ENCODE data around the gene SLC6A17. TPM values are rescaled to one million over a fixed set of nuclear protein-coding genes. Genes with fewer than 3 reads are reported as not detected.
A peak's percentile ranks its signal among the peaks of the same experiment; 100 is the strongest.

Gene SLC6A17
- total RNA-seq, 5 donors from 2014 or later (not counting 1 experiment from before 2014, with no cell fraction given), result not detected

GRCh38 chr1:110144366-110144765 lies 5.9 kb upstream of the SLC6A17 start:
- H3K27ac Mint-ChIP-seq, result no peak overlapping the region

GRCh38 chr1:110148961-110149360 lies 1.3 kb upstream of the SLC6A17 start:
- ChIA-PET CTCF (no interaction called here), POLR2A (no interaction called here)
- no peaks in the 10 kb centered on the region for H3K4me1 ChIP-seq (ENCODE audit: control insufficient read depth in 1 of 2, extremely low read depth in 1 of 2, insufficient read depth in 2 of 2, low read length in 2 of 2)
- H3K9me3 ChIP-seq, result no peaks in the 10 kb centered on the region
- H3K4me3 ChIP-seq (ENCODE audit: control insufficient read depth in 1 of 2, extremely low read depth in 1 of 2, low read length in 1 of 2), result no peak overlapping the region
- H3K4me3 Mint-ChIP-seq, result no peak overlapping the region
- peaks cover 0 to 4% (median 3%) of the 10 kb centered on the region in 3 donors for H3K4me1 Mint-ChIP-seq
- no peak for DNase-seq
- H3K27me3 Mint-ChIP-seq, result peaks cover 27% of the 10 kb centered on the region in 2 donors
- no peaks in the 10 kb centered on the region for H3K9me3 Mint-ChIP-seq
- no peaks in the 10 kb centered on the region for H3K36me3 Mint-ChIP-seq
- ATAC-seq (replicated peaks in 1 of 4), result no peak
- peaks cover 13 to 56% of the 10 kb centered on the region in 2 experiments for H3K27me3 ChIP-seq (replicated peaks in 1 of 2; ENCODE audit: control insufficient read depth in 2 of 2, extremely low read depth in 1 of 2, insufficient read depth in 2 of 2, low read length in 1 of 2)
- H3K27ac Mint-ChIP-seq, result no peak overlapping the region
- no peak overlapping the region for H3K27ac ChIP-seq (ENCODE audit: low read length)
- 83% methylated on average over 2 of the region's 4 CpGs for WGBS (ENCODE audit: insufficient coverage)
- H3K36me3 ChIP-seq (ENCODE audit: control insufficient read depth in 2 of 2, extremely low read depth in 1 of 2, insufficient read depth in 1 of 2, low read length in 1 of 2), result no peaks in the 10 kb centered on the region

More at GRCh38 chr1:110144366-110144765, 5.9 kb upstream of the SLC6A17 start:
- Mint-ChIP-seq H3K4me3 (no peak overlapping the region), H3K27me3 (peaks cover 15 to 27% of the 10 kb centered on the region in 2 donors), H3K9me3 (no peaks in the 10 kb centered on the region), H3K4me1 (no peaks in the 10 kb centered on the region), H3K36me3 (no peaks in the 10 kb centered on the region)
- ChIA-PET POLR2A (no interaction called here), CTCF (no interaction called here)
- H3K4me3 ChIP-seq (ENCODE audit: control insufficient read depth in 1 of 2, extremely low read depth in 1 of 2, low read length in 1 of 2), result no peak overlapping the region
- no CpG with 5 or more reads among the region's 3 CpGs for WGBS (ENCODE audit: insufficient coverage)
- H3K27ac ChIP-seq (ENCODE audit: low read length), result no peak overlapping the region
- ATAC-seq (replicated peaks in 1 of 4) (no peak), DNase-seq (no peak)
- H3K4me1 ChIP-seq (ENCODE audit: control insufficient read depth in 1 of 2, extremely low read depth in 1 of 2, insufficient read depth in 2 of 2, low read length in 2 of 2), result no peaks in the 10 kb centered on the region
- H3K27me3 ChIP-seq (replicated peaks in 1 of 2; ENCODE audit: control insufficient read depth in 2 of 2, extremely low read depth in 1 of 2, insufficient read depth in 2 of 2, low read length in 1 of 2), result peaks cover 12 to 38% of the 10 kb centered on the region in 2 experiments
- no peaks in the 10 kb centered on the region for H3K9me3 ChIP-seq
- H3K36me3 ChIP-seq (ENCODE audit: control insufficient read depth in 2 of 2, extremely low read depth in 1 of 2, insufficient read depth in 1 of 2, low read length in 1 of 2), result no peaks in the 10 kb centered on the region

- ATAC-seq (replicated peaks in 1 of 4), result no peak
- ChIA-PET POLR2A (no interaction called here), CTCF (no interaction called here)
- no peak overlapping the region for H3K27ac ChIP-seq (ENCODE audit: low read length)
- H3K4me1 ChIP-seq (ENCODE audit: control insufficient read depth in 1 of 2, extremely low read depth in 1 of 2, insufficient read depth in 2 of 2, low read length in 2 of 2), result no peaks in the 10 kb centered on the region
- no peaks in the 10 kb centered on the region for H3K36me3 ChIP-seq (ENCODE audit: control insufficient read depth in 2 of 2, extremely low read depth in 1 of 2, insufficient read depth in 1 of 2, low read length in 1 of 2)
- H3K27me3 ChIP-seq (replicated peaks in 1 of 2; ENCODE audit: control insufficient read depth in 2 of 2, extremely low read depth in 1 of 2, insufficient read depth in 2 of 2, low read length in 1 of 2), result peaks cover 10 to 63% of the 10 kb centered on the region in 2 experiments
- peaks cover 0 to 4% (median 3%) of the 10 kb centered on the region in 3 donors for H3K4me1 Mint-ChIP-seq
- no peak for DNase-seq
- no peak overlapping the region for H3K4me3 Mint-ChIP-seq
- no peak overlapping the region for H3K4me3 ChIP-seq (ENCODE audit: control insufficient read depth in 1 of 2, extremely low read depth in 1 of 2, low read length in 1 of 2)
- 15% methylated on average over 37 of the region's 37 CpGs for WGBS (ENCODE audit: insufficient coverage)
- H3K9me3 ChIP-seq, result no peaks in the 10 kb centered on the region
- H3K36me3 Mint-ChIP-seq, result no peaks in the 10 kb centered on the region
- H3K27me3 Mint-ChIP-seq, result peaks cover 37 to 48% of the 10 kb centered on the region in 2 donors
- H3K27ac Mint-ChIP-seq, result no peak overlapping the region
- no peaks in the 10 kb centered on the region for H3K9me3 Mint-ChIP-seq
Measured at GRCh38 chr1:110151175-110151669, 928 bp downstream of the SLC6A17 start.

GRCh38 chr1:110152133-110152785 lies 2.0 kb downstream of the SLC6A17 start:
- ChIA-PET CTCF (interaction anchor here (0.5 to 0.6 kb wide), 2 partner anchors 123 to 173 kb away, joined by 4 to 6 read pairs; no protein-coding TSS in a partner anchor), POLR2A (no interaction called here)
- DNase-seq, result no peak
- H3K4me3 Mint-ChIP-seq, result no peak overlapping the region
- H3K4me3 ChIP-seq (ENCODE audit: control insufficient read depth in 1 of 2, extremely low read depth in 1 of 2, low read length in 1 of 2), result no peak overlapping the region
- ATAC-seq (replicated peaks in 1 of 4), result no peak
- no peaks in the 10 kb centered on the region for H3K4me1 ChIP-seq (ENCODE audit: control insufficient read depth in 1 of 2, extremely low read depth in 1 of 2, insufficient read depth in 2 of 2, low read length in 2 of 2)
- peaks cover 10 to 65% of the 10 kb centered on the region in 2 experiments for H3K27me3 ChIP-seq (replicated peaks in 1 of 2; ENCODE audit: control insufficient read depth in 2 of 2, extremely low read depth in 1 of 2, insufficient read depth in 2 of 2, low read length in 1 of 2)
- H3K9me3 ChIP-seq, result no peaks in the 10 kb centered on the region
- H3K27ac ChIP-seq (ENCODE audit: low read length), result no peak overlapping the region
- H3K36me3 Mint-ChIP-seq, result no peaks in the 10 kb centered on the region
- H3K4me1 Mint-ChIP-seq, result peaks cover 0 to 4% (median 3%) of the 10 kb centered on the region in 3 donors
- no peak overlapping the region for H3K27ac Mint-ChIP-seq
- H3K36me3 ChIP-seq (ENCODE audit: control insufficient read depth in 2 of 2, extremely low read depth in 1 of 2, insufficient read depth in 1 of 2, low read length in 1 of 2), result no peaks in the 10 kb centered on the region
- 65% methylated on average over 8 of the region's 8 CpGs for WGBS (ENCODE audit: insufficient coverage)
- H3K27me3 Mint-ChIP-seq, result peaks cover 47 to 57% of the 10 kb centered on the region in 2 donors
- no peaks in the 10 kb centered on the region for H3K9me3 Mint-ChIP-seq

GRCh38 chr1:110153407-110153950 lies 3.2 kb downstream of the SLC6A17 start:
- ATAC-seq (replicated peaks in 1 of 4), result no peak
- Mint-ChIP-seq H3K36me3 (no peaks in the 10 kb centered on the region), H3K4me3 (no peak overlapping the region)

GRCh38 chr1:110155878-110156522 lies 5.7 kb downstream of the SLC6A17 start:
- Mint-ChIP-seq H3K27me3 (peaks cover 49 to 82% of the 10 kb centered on the region in 2 donors), H3K9me3 (peaks cover 0 to 5% (median 0%) of the 10 kb centered on the region in 3 donors), H3K4me3 (no peak overlapping the region), H3K36me3 (peaks cover 3% of the 10 kb centered on the region), H3K4me1 (peaks cover 0 to 2% (median 0%) of the 10 kb centered on the region in 3 donors), H3K27ac (no peak overlapping the region)
- no peak overlapping the region for H3K27ac ChIP-seq (ENCODE audit: low read length)
- H3K4me1 ChIP-seq (ENCODE audit: control insufficient read depth in 1 of 2, extremely low read depth in 1 of 2, insufficient read depth in 2 of 2, low read length in 2 of 2), result no peaks in the 10 kb centered on the region
- ATAC-seq (replicated peaks in 1 of 4) (no peak), DNase-seq (peak in 25 of 35 experiments; percentile 5 to 53 (median 27))
- no peaks in the 10 kb centered on the region for H3K9me3 ChIP-seq
- ChIA-PET POLR2A (interaction anchor here in 1 of 2 donors (0.6 kb wide), 1 partner anchor 47 kb away, joined by 3 read pairs; no protein-coding TSS in a partner anchor), CTCF (no interaction called here)
- peaks cover 6 to 68% of the 10 kb centered on the region in 2 experiments for H3K27me3 ChIP-seq (replicated peaks in 1 of 2; ENCODE audit: control insufficient read depth in 2 of 2, extremely low read depth in 1 of 2, insufficient read depth in 2 of 2, low read length in 1 of 2)
- H3K36me3 ChIP-seq (ENCODE audit: control insufficient read depth in 2 of 2, extremely low read depth in 1 of 2, insufficient read depth in 1 of 2, low read length in 1 of 2), result no peaks in the 10 kb centered on the region
- 83% methylated on average over 1 of the region's 7 CpGs for WGBS (ENCODE audit: insufficient coverage)
- H3K4me3 ChIP-seq (ENCODE audit: control insufficient read depth in 1 of 2, extremely low read depth in 1 of 2, low read length in 1 of 2), result no peak overlapping the region

More at GRCh38 chr1:110153407-110153950, 3.2 kb downstream of the SLC6A17 start:
- Histone ChIP-seq H3K4me1 (ENCODE audit: control insufficient read depth in 1 of 2, extremely low read depth in 1 of 2, insufficient read depth in 2 of 2, low read length in 2 of 2) (no peaks in the 10 kb centered on the region), H3K27ac (ENCODE audit: low read length) (no peak overlapping the region), H3K4me3 (ENCODE audit: control insufficient read depth in 1 of 2, extremely low read depth in 1 of 2, low read length in 1 of 2) (no peak overlapping the region), H3K27me3 (replicated peaks in 1 of 2; ENCODE audit: control insufficient read depth in 2 of 2, extremely low read depth in 1 of 2, insufficient read depth in 2 of 2, low read length in 1 of 2) (peaks cover 10 to 67% of the 10 kb centered on the region in 2 experiments), H3K36me3 (ENCODE audit: control insufficient read depth in 2 of 2, extremely low read depth in 1 of 2, insufficient read depth in 1 of 2, low read length in 1 of 2) (no peaks in the 10 kb centered on the region), H3K9me3 (no peaks in the 10 kb centered on the region)
- Mint-ChIP-seq H3K4me1 (peaks cover 0 to 4% (median 3%) of the 10 kb centered on the region in 3 donors), H3K9me3 (peaks cover 0 to 5% (median 0%) of the 10 kb centered on the region in 3 donors), H3K27me3 (peaks cover 54 to 61% of the 10 kb centered on the region in 2 donors), H3K27ac (no peak overlapping the region)
- ChIA-PET POLR2A (no interaction called here), CTCF (no interaction called here)
- DNase-seq, result no peak

All from T-cell (primary cell).